ENCODE measurements around the gene LRRTM3. TPM values are rescaled to one million over a fixed set of nuclear protein-coding genes. Genes with fewer than 3 reads are reported as not detected.

The LRRTM3 gene
- total RNA-seq, 1 donor from 2014 or later, result not detected

- no peak overlapping the region for H3K4me3 Mint-ChIP-seq
- H3K9me3 Mint-ChIP-seq, result no peaks in the 10 kb centered on the region
- ATAC-seq (ENCODE audit: low read depth) (no peak), DNase-seq (no peak)
- peaks cover 3% of the 10 kb centered on the region for H3K4me1 Mint-ChIP-seq
- no peaks in the 10 kb centered on the region for H3K36me3 Mint-ChIP-seq (ENCODE audit: low read depth)
- no peaks in the 10 kb centered on the region for H3K27me3 Mint-ChIP-seq
- intact Hi-C loops (cut with micrococcal nuclease), result no loop called here
- H3K27ac Mint-ChIP-seq, result no peak overlapping the region
- ChIA-PET POLR2A (no interaction called here), CTCF (no interaction called here)
- TF ChIP-seq CTCF (IDR thresholded peaks at IDR 0.05), result no peak
Measured at GRCh38 chr10:66980246-66980815, 54.5 kb downstream of the LRRTM3 start.

GRCh38 chr10:66981361-66982052, 55.7 kb downstream of the LRRTM3 start:
- no peak for DNase-seq
- ChIA-PET POLR2A (no interaction called here), CTCF (no interaction called here)
- Mint-ChIP-seq H3K27ac (no peak overlapping the region), H3K36me3 (ENCODE audit: low read depth) (no peaks in the 10 kb centered on the region), H3K4me3 (no peak overlapping the region), H3K27me3 (no peaks in the 10 kb centered on the region), H3K4me1 (peaks cover 3% of the 10 kb centered on the region), H3K9me3 (no peaks in the 10 kb centered on the region)
- ATAC-seq (ENCODE audit: low read depth), result no peak
- intact Hi-C loops (cut with micrococcal nuclease), result no loop called here
- no peak for TF ChIP-seq CTCF (IDR thresholded peaks at IDR 0.05)

GRCh38 chr10:66982053-66982420, 56.2 kb downstream of the LRRTM3 start:
- intact Hi-C loops (cut with micrococcal nuclease), result no loop called here
- Mint-ChIP-seq H3K36me3 (ENCODE audit: low read depth) (no peaks in the 10 kb centered on the region), H3K9me3 (no peaks in the 10 kb centered on the region), H3K27ac (no peak overlapping the region), H3K4me3 (no peak overlapping the region), H3K4me1 (peaks cover 3% of the 10 kb centered on the region), H3K27me3 (no peaks in the 10 kb centered on the region)
- no peak for TF ChIP-seq CTCF (IDR thresholded peaks at IDR 0.05)
- POLR2A ChIA-PET, result no interaction called here
- CTCF ChIA-PET, result no interaction called here
- ATAC-seq (ENCODE audit: low read depth) (no peak), DNase-seq (no peak)

- H3K27ac Mint-ChIP-seq, result no peak overlapping the region
- no peak overlapping the region for H3K4me3 Mint-ChIP-seq
- no peak for TF ChIP-seq CTCF (IDR thresholded peaks at IDR 0.05)
- H3K9me3 Mint-ChIP-seq, result no peaks in the 10 kb centered on the region
- no peaks in the 10 kb centered on the region for H3K27me3 Mint-ChIP-seq
- H3K4me1 Mint-ChIP-seq, result peaks cover 3% of the 10 kb centered on the region
- no peak for ATAC-seq (ENCODE audit: low read depth)
- ChIA-PET POLR2A (no interaction called here), CTCF (no interaction called here)
- H3K36me3 Mint-ChIP-seq (ENCODE audit: low read depth), result no peaks in the 10 kb centered on the region
- intact Hi-C loops (cut with micrococcal nuclease), result no loop called here
- DNase-seq, result no peak
Measured at GRCh38 chr10:66982792-66983474, 57.1 kb downstream of the LRRTM3 start.

GRCh38 chr10:66983475-66983818, 57.6 kb downstream of the LRRTM3 start:
- ChIA-PET CTCF (no interaction called here), POLR2A (no interaction called here)
- intact Hi-C loops (cut with micrococcal nuclease), result no loop called here
- TF ChIP-seq CTCF (IDR thresholded peaks at IDR 0.05), result no peak
- ATAC-seq (ENCODE audit: low read depth) (no peak), DNase-seq (no peak)
- H3K36me3 Mint-ChIP-seq (ENCODE audit: low read depth), result no peaks in the 10 kb centered on the region
- no peak overlapping the region for H3K27ac Mint-ChIP-seq
- no peak overlapping the region for H3K4me3 Mint-ChIP-seq
- H3K27me3 Mint-ChIP-seq, result no peaks in the 10 kb centered on the region
- peaks cover 3% of the 10 kb centered on the region for H3K4me1 Mint-ChIP-seq
- H3K9me3 Mint-ChIP-seq, result no peaks in the 10 kb centered on the region

All from activated B cell treated with CpG ODN at 0.5 μM for 24 hours (primary cell).